ENCODE data around the gene HEATR9. TPM values are rescaled to one million over a fixed set of nuclear protein-coding genes. Genes with fewer than 3 reads are reported as not detected.

HEATR9 gene
- polyA plus RNA-seq, 1 of the 3 experiments (the other 2 are of a cell fraction), result not detected

DNA sequence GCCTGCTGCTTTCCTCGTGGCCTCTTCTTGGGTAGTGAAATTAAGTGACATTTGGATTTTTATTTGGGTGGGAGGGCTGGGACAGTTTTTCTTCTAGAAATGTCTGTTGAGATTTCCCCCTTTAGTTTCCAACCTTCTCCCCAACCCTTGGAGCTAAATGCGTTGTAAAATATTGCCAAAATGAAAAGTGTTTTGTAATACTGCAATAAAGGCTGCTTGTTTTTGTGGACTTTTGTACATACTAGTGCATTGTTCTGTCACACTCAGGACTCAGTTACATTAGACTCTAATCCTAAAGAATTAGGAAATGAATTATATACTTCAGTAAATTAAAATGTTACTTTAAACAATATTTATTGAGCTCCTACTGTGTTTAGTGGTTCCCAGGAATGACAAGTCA is 21.7 kb downstream of the HEATR9 start:
- no peak overlapping the region for H3K4me3 ChIP-seq (ENCODE audit: low read depth in 2 of 2, low read length in 1 of 2)
- H3K9ac ChIP-seq, result no peak overlapping the region
- CTCF ChIA-PET, result interaction anchor here (0.7 to 3.1 kb wide), 5 partner anchors 9 to 83 kb away, joined by 3 to 26 read pairs (median 4); partner anchors contain the start of gene TAF15
- H3K79me2 ChIP-seq (ENCODE audit: insufficient read depth), result no peaks in the 10 kb centered on the region
- no peaks in the 10 kb centered on the region for H3K27me3 ChIP-seq (ENCODE audit: insufficient read depth)
- peaks cover 24% of the 10 kb centered on the region for H3F3A ChIP-seq (replicated peaks; ENCODE audit: insufficient read depth)
- 97% methylated on average over 2 of the region's 2 CpGs for WGBS (ENCODE audit: low lambda C conversion rate)
- no peak overlapping the region for H3K4me2 ChIP-seq
- no peak overlapping the region for H3K27ac ChIP-seq (ENCODE audit: low read depth in 2 of 2, low read length in 1 of 2)
- H3K9me3 ChIP-seq, result no peaks in the 10 kb centered on the region
- no peak overlapping the region for H2AFZ ChIP-seq (ENCODE audit: low read depth)
- peaks cover 52% of the 10 kb centered on the region in 2 experiments for H3K36me3 ChIP-seq (replicated peaks in 1 of 2; ENCODE audit: control insufficient read depth in 1 of 2, insufficient read depth in 2 of 2, low read length in 1 of 2)
- H3K9me2 ChIP-seq, result no peaks in the 10 kb centered on the region
- TF ChIP-seq FOSL2 (IDR thresholded peaks at IDR 0.05; ENCODE audit: borderline replicate concordance, low read depth), result no peak
- TF ChIP-seq EZH2phosphoT487 (IDR thresholded peaks at IDR 0.05; ENCODE audit: borderline replicate concordance, low read depth), result no peak
- no peak for TF ChIP-seq POLR2AphosphoS5 (IDR thresholded peaks at IDR 0.05; ENCODE audit: low read depth, low read length)
- no peak for TF ChIP-seq YY1 (IDR thresholded peaks at IDR 0.05; ENCODE audit: low read depth)
- TF ChIP-seq, protein P1, sequence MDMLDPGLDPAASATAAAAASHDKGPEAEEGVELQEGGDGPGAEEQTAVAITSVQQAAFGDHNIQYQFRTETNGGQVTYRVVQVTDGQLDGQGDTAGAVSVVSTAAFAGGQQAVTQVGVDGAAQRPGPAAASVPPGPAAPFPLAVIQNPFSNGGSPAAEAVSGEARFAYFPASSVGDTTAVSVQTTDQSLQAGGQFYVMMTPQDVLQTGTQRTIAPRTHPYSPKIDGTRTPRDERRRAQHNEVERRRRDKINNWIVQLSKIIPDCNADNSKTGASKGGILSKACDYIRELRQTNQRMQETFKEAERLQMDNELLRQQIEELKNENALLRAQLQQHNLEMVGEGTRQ (IDR thresholded peaks at IDR 0.05; ENCODE audit: borderline replicate concordance, low read depth, low read length), result no peak
- TF ChIP-seq NFIC (IDR thresholded peaks at IDR 0.05; ENCODE audit: borderline replicate concordance), result no peak
- TF ChIP-seq TEAD4 (IDR thresholded peaks at IDR 0.05; ENCODE audit: borderline replicate concordance, insufficient read depth), result no peak
- no peak for TF ChIP-seq SIN3A (IDR thresholded peaks at IDR 0.05; ENCODE audit: borderline replicate concordance, low read depth, low read length)
- no peak for TF ChIP-seq CTCF (IDR thresholded peaks at IDR 0.05)
- TF ChIP-seq CHD2 (IDR thresholded peaks at IDR 0.05; ENCODE audit: low read length, partially characterized antibody), result no peak
- TF ChIP-seq RFX5 (IDR thresholded peaks at IDR 0.05; ENCODE audit: low read length), result no peak
- TF ChIP-seq TCF12 (IDR thresholded peaks at IDR 0.05), result no peak
- no peak for TF ChIP-seq RCOR1 (IDR thresholded peaks at IDR 0.05; ENCODE audit: low read length)
- TF ChIP-seq, protein P2, sequence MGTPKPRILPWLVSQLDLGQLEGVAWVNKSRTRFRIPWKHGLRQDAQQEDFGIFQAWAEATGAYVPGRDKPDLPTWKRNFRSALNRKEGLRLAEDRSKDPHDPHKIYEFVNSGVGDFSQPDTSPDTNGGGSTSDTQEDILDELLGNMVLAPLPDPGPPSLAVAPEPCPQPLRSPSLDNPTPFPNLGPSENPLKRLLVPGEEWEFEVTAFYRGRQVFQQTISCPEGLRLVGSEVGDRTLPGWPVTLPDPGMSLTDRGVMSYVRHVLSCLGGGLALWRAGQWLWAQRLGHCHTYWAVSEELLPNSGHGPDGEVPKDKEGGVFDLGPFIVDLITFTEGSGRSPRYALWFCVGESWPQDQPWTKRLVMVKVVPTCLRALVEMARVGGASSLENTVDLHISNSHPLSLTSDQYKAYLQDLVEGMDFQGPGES (IDR thresholded peaks at IDR 0.05; ENCODE audit: low read depth, low read length), result no peak
- TF ChIP-seq GABPA (IDR thresholded peaks at IDR 0.05; ENCODE audit: low read depth), result no peak
- TF ChIP-seq EP300 (IDR thresholded peaks at IDR 0.05; ENCODE audit: borderline replicate concordance in 1 of 2, low read depth in 1 of 2, low read length in 1 of 2), result no peak
- no peak for TF ChIP-seq RAD21 (IDR thresholded peaks at IDR 0.05; ENCODE audit: low read length)
- TF ChIP-seq TAF1 (IDR thresholded peaks at IDR 0.05; ENCODE audit: borderline replicate concordance, low read depth, low read length), result no peak
- TF ChIP-seq MEF2A (IDR thresholded peaks at IDR 0.05; ENCODE audit: borderline replicate concordance, low read depth), result no peak
- TF ChIP-seq USF1 (IDR thresholded peaks at IDR 0.05; ENCODE audit: borderline replicate concordance, low read depth), result no peak
- POLR2A ChIA-PET, result no interaction called here
- peaks cover 8% of the 10 kb centered on the region for H4K20me1 ChIP-seq (ENCODE audit: insufficient read depth)
- no peaks in the 10 kb centered on the region for H3K4me1 ChIP-seq (ENCODE audit: control insufficient read depth in 1 of 2, insufficient read depth in 2 of 2, low read depth in 1 of 2, low read length in 1 of 2)
- no peak for DNase-seq
